H9 (cell line): Measurements from ENCODE around the gene ADGRG2. TPM values are rescaled to one million over a fixed set of nuclear protein-coding genes. Genes with fewer than 3 reads are reported as not detected.

Source experiments
- DNase-seq: peaks from one replicate; pipeline ENCODE4 v3.0.0-alpha.2; 2017
- H2AFZ ChIP-seq: one replicate; pipeline ENCODE4 v1.6.1; 2013; ENCODE audit warnings: mild to moderate bottlenecking, low read length, control low read depth, moderate library complexity
- H2AK5ac ChIP-seq: 2 replicates; pipeline ENCODE4 v1.6.1; 2013; ENCODE audit warnings: low read length, control low read depth, mixed read lengths; ENCODE audit not compliant: insufficient read length
- H2BK120ac ChIP-seq: one replicate; pipeline ENCODE4 v1.6.1; 2013; ENCODE audit warnings: low read depth, mild to moderate bottlenecking, low read length, control low read depth, inconsistent platforms; ENCODE audit not compliant: poor library complexity, severe bottlenecking
- H2BK12ac ChIP-seq: 2 replicates; pipeline ENCODE4 v1.6.1; 2013; ENCODE audit warnings: low read length, control low read depth, mixed read lengths, low read depth; ENCODE audit not compliant: insufficient read length
- H2BK15ac ChIP-seq: 2 replicates; pipeline ENCODE4 v1.6.1; 2013; ENCODE audit warnings: low read depth, low read length, control low read depth
- H2BK20ac ChIP-seq: one replicate; pipeline ENCODE4 v1.6.1; 2013; ENCODE audit warnings: low read depth, mild to moderate bottlenecking, low read length, control low read depth, inconsistent platforms; ENCODE audit not compliant: poor library complexity, severe bottlenecking
- H2BK5ac ChIP-seq: 2 replicates; pipeline ENCODE4 v1.6.1; 2013; ENCODE audit warnings: low read length, control low read depth, mixed read lengths; ENCODE audit not compliant: insufficient read length
- H3K14ac ChIP-seq: 2 replicates; pipeline ENCODE4 v1.6.1; 2013; ENCODE audit warnings: low read length, control low read depth; ENCODE audit not compliant: insufficient read depth
- H3K18ac ChIP-seq: 2 replicates; pipeline ENCODE4 v1.6.1; 2013; ENCODE audit warnings: low read depth, mild to moderate bottlenecking, mixed read lengths, low read length, control low read depth; ENCODE audit not compliant: insufficient read length
- H3K23ac ChIP-seq: 2 replicates; pipeline ENCODE4 v1.6.1; 2013; ENCODE audit warnings: low read length, control low read depth, mixed read lengths, low read depth; ENCODE audit not compliant: insufficient read length
- H3K23me2 ChIP-seq: 2 replicates; pipeline ENCODE4 v1.6.1; 2013; ENCODE audit warnings: low read depth, mild to moderate bottlenecking, mixed read lengths, low read length, control low read depth; ENCODE audit not compliant: insufficient read length, poor library complexity, severe bottlenecking
- H3K27ac ChIP-seq: 2 replicates; pipeline ENCODE4 v1.5.1; 2013; ENCODE audit warnings: low read length, control low read depth, mixed read lengths, low read depth; ENCODE audit not compliant: insufficient read length
- H3K27me3 ChIP-seq: 2 replicates; pipeline ENCODE4 v1.6.1; 2013; ENCODE audit warnings: low read length, control low read depth, inconsistent platforms; ENCODE audit not compliant: insufficient read depth
- H3K4ac ChIP-seq: 2 replicates; pipeline ENCODE4 v1.6.1; 2013; ENCODE audit warnings: low read depth, mild to moderate bottlenecking, control low read depth, inconsistent platforms, low read length, moderate library complexity
- H3K4me1 ChIP-seq: 2 replicates; pipeline ENCODE4 v1.6.1; 2013; ENCODE audit warnings: low read length, control low read depth, inconsistent platforms; ENCODE audit not compliant: insufficient read depth
- H3K4me2 ChIP-seq: 2 replicates; pipeline ENCODE4 v1.6.1; 2013; ENCODE audit warnings: low read length, control low read depth, mixed read lengths; ENCODE audit not compliant: insufficient read length, insufficient read depth
- H3K56ac ChIP-seq: 2 replicates; pipeline ENCODE4 v1.6.1; 2013; ENCODE audit warnings: low read depth, mild to moderate bottlenecking, mixed read lengths, low read length, control low read depth; ENCODE audit not compliant: insufficient read length
- H3K79me1 ChIP-seq: 2 replicates; pipeline ENCODE4 v1.6.1; 2013; ENCODE audit warnings: low read depth, mild to moderate bottlenecking, moderate library complexity, low read length, control low read depth, inconsistent platforms; ENCODE audit not compliant: insufficient read depth, poor library complexity, severe bottlenecking
- H3K79me2 ChIP-seq: 2 replicates; pipeline ENCODE4 v1.6.1; 2013; ENCODE audit warnings: low read length, control low read depth, inconsistent platforms; ENCODE audit not compliant: insufficient read depth
- H3K9ac ChIP-seq: 2 replicates; pipeline ENCODE4 v1.6.1; 2013; ENCODE audit warnings: low read length, control low read depth, mixed read lengths; ENCODE audit not compliant: insufficient read length; ENCODE audit errors: extremely low read depth
- H3K9me3 ChIP-seq: one replicate; pipeline ENCODE4 v1.6.1; 2013; ENCODE audit warnings: low read depth, low read length, inconsistent platforms; ENCODE audit not compliant: control insufficient read depth
- H3T11ph ChIP-seq: one replicate; pipeline ENCODE4 v1.6.1; 2013; ENCODE audit warnings: mild to moderate bottlenecking, low read length, control low read depth, inconsistent platforms
- H4K20me1 ChIP-seq: one replicate; pipeline ENCODE4 v1.6.1; 2013; ENCODE audit not compliant: control insufficient read depth, insufficient read length, insufficient read depth
- H4K5ac ChIP-seq: 2 replicates; pipeline ENCODE4 v1.6.1; 2013; ENCODE audit warnings: low read depth, mild to moderate bottlenecking, mixed read lengths, low read length, control low read depth; ENCODE audit not compliant: insufficient read length
- H4K8ac ChIP-seq: replicated peaks from 2 replicates; pipeline ENCODE4 v1.6.1; 2013; ENCODE audit warnings: low read length, control low read depth, mixed read lengths, low read depth; ENCODE audit not compliant: insufficient read length
- H4K91ac ChIP-seq: 2 replicates; pipeline ENCODE4 v1.6.1; 2013; ENCODE audit warnings: low read depth, mild to moderate bottlenecking, moderate library complexity, mixed read lengths, low read length, control low read depth; ENCODE audit not compliant: insufficient read length
- H3K27ac Mint-ChIP-seq, 3 experiments: 2 replicates in 2 of 3; 3 replicates in 1 of 3; pipeline ENCODE4 v1.8.0; 2020 to 2021; ENCODE audit warnings: mixed read lengths in 3 of 3, mild to moderate bottlenecking in 1 of 3, moderate library complexity in 1 of 3
- H3K27me3 Mint-ChIP-seq: 2 replicates; pipeline ENCODE4 v1.8.0; 2021; ENCODE audit warnings: low read depth, mild to moderate bottlenecking, moderate library complexity, mixed read lengths
- H3K36me3 Mint-ChIP-seq, 3 experiments: 2 replicates in 2 of 3; 3 replicates in 1 of 3; pipeline ENCODE4 v1.8.0; 2020 to 2021; ENCODE audit warnings: low read depth in 3 of 3, mixed read lengths in 3 of 3; ENCODE audit not compliant: insufficient read depth in 1 of 3
- H3K4me1 Mint-ChIP-seq, 2 experiments: 2 replicates each; pipeline ENCODE4 v1.8.0; 2020; ENCODE audit warnings: mixed read lengths in 2 of 2
- H3K4me3 Mint-ChIP-seq, 2 experiments: 2 replicates in 1 of 2; 3 replicates in 1 of 2; pipeline ENCODE4 v1.8.0; 2020 to 2021; ENCODE audit warnings: mild to moderate bottlenecking in 2 of 2, mixed read lengths in 2 of 2, moderate library complexity in 1 of 2
- H3K9me3 Mint-ChIP-seq, 2 experiments: 2 replicates in 1 of 2; 3 replicates in 1 of 2; pipeline ENCODE4 v1.8.0; 2020; ENCODE audit warnings: mild to moderate bottlenecking in 2 of 2, mixed read lengths in 2 of 2, moderate library complexity in 1 of 2
- CTCF ChIP-seq: fragments of 200-600 bp; sonication (generic); conservative IDR thresholded peaks from 3 replicates; pipeline ENCODE4 v1.8.0; 2021; ENCODE audit warnings: antibody characterized with exemption, mild to moderate bottlenecking
- WGBS: extraction: QIAGEN DNeasy Blood & Tissue Kit; methylation state at CpG from one replicate; pipeline ENCODE4 v1.1.7; 2013; ENCODE audit warnings: missing lambda C conversion rate, low lambda C conversion rate, mixed read lengths; ENCODE audit not compliant: insufficient read length; ENCODE audit errors: extremely low coverage; 5-methylcytosine and 5-hydroxymethylcytosine counted together
- total RNA-seq: library from RNA; stranded (reverse); gene quantifications from 2 replicates; pipeline ENCODE4 v1.2.1, GENCODE V29; 2021

The ADGRG2 gene
- total RNA-seq, 1 experiment from 2014 or later, result 6.8 TPM

GRCh38 chrX:19156186-19156585 lies 33.9 kb upstream of the ADGRG2 start:
- Histone ChIP-seq H3K27ac (no peak overlapping the region), H3K9me3 (peaks cover 13% of the 10 kb centered on the region), H3K14ac (no peak overlapping the region), H2AK5ac (no peak overlapping the region), H4K91ac (no peak overlapping the region), H4K20me1 (no peaks in the 10 kb centered on the region), H2BK120ac (no peak overlapping the region), H3K79me1 (no peaks in the 10 kb centered on the region), H2AFZ (no peak overlapping the region), H3K4me1 (no peaks in the 10 kb centered on the region), H3K23me2 (no peaks in the 10 kb centered on the region), H3K27me3 (no peaks in the 10 kb centered on the region), H3T11ph (no peak overlapping the region), H3K23ac (no peak overlapping the region), H2BK12ac (no peak overlapping the region), H3K56ac (no peak overlapping the region), H3K4me2 (no peak overlapping the region), H3K9ac (no peak overlapping the region), H3K18ac (no peak overlapping the region), H4K8ac (no peak overlapping the region), H4K5ac (no peak overlapping the region), H2BK20ac (no peak overlapping the region), H2BK15ac (no peak overlapping the region), H3K79me2 (no peaks in the 10 kb centered on the region), H3K4ac (no peak overlapping the region), H2BK5ac (no peak overlapping the region)
- H3K36me3 Mint-ChIP-seq, result peaks cover 0 to 6% (median 0%) of the 10 kb centered on the region in 3 experiments; a peak in 3 of 7 replicates
- peaks cover 54 to 57% of the 10 kb centered on the region in 2 experiments for H3K9me3 Mint-ChIP-seq
- H3K4me3 Mint-ChIP-seq, result no peak overlapping the region
- no peak overlapping the region for H3K27ac Mint-ChIP-seq
- H3K4me1 Mint-ChIP-seq, result peaks cover 0 to 4% of the 10 kb centered on the region in 2 experiments; a peak in 2 of 4 replicates
- no peak for TF ChIP-seq CTCF
- H3K27me3 Mint-ChIP-seq, result peaks cover 2% of the 10 kb centered on the region; the same call in 1 of the 2 replicates
- no CpG with 5 or more reads among the region's 4 CpGs for WGBS
- peak; percentile 33 for DNase-seq
